ENCODE data around the gene ULK1.

Gene ULK1

GRCh38 chr12:131921866-131922769 lies 27.7 kb downstream of the ULK1 start:
- DNase-seq = no peak

- DNase-seq = no peak
Measured at GRCh38 chr12:131922772-131923171, 28.4 kb downstream of the ULK1 start.

GRCh38 chr12:131923260-131923659 lies 28.8 kb downstream of the ULK1 start:
- DNase-seq = peak; percentile 67

- DNase-seq = no peak
Measured at GRCh38 chr12:131927110-131928079, 33.0 kb downstream of the ULK1 start.

GRCh38 chr12:131928080-131928710 lies 33.8 kb downstream of the ULK1 start:
- no peak for DNase-seq

- peak; percentile 94 for DNase-seq
Measured at GRCh38 chr12:131928711-131929580, 34.5 kb downstream of the ULK1 start, which contains the start of gene PUS1. Gene PUS1 (plus strand): TSS chr12:131929276. CDS start chr12:131929723, 447 bp downstream.

GRCh38 chr12:131929581-131930456 lies 35.4 kb downstream of the ULK1 start:
- DNase-seq = no peak

GRCh38 chr12:131930510-131930909 lies 36.1 kb downstream of the ULK1 start:
- no peak for DNase-seq

- DNase-seq = no peak
Measured at GRCh38 chr12:131933387-131933786, 39.0 kb downstream of the ULK1 start.

GRCh38 chr12:131934535-131934934 lies 40.1 kb downstream of the ULK1 start:
- DNase-seq = no peak

- no peak for DNase-seq
Measured at GRCh38 chr12:131938082-131938481, 43.7 kb downstream of the ULK1 start.

- no peak for DNase-seq
Measured at GRCh38 chr12:131939007-131939406, 44.6 kb downstream of the ULK1 start.

- DNase-seq = no peak
Measured at GRCh38 chr12:131940141-131940547, 45.7 kb downstream of the ULK1 start.

- DNase-seq = no peak
Measured at GRCh38 chr12:131941116-131941986, 46.9 kb downstream of the ULK1 start.

GRCh38 chr12:131941987-131942341 lies 47.5 kb downstream of the ULK1 start:
- DNase-seq = no peak

- DNase-seq = no peak
Measured at GRCh38 chr12:131942671-131943070, 48.2 kb downstream of the ULK1 start.

- DNase-seq = no peak
Measured at GRCh38 chr12:131943389-131943788, 49.0 kb downstream of the ULK1 start.

- DNase-seq = no peak
Measured at GRCh38 chr12:131943876-131944275, 49.5 kb downstream of the ULK1 start.

GRCh38 chr12:131944601-131945251 lies 50.3 kb downstream of the ULK1 start:
- no peak for DNase-seq

Measured in CD4-positive, alpha-beta T cell treated with Interferon gamma for 1 hour (primary cell).